Vagina (tissue), 2 donors: ENCODE results near the gene MON1B.

Experiments used
- CTCF ChIP-seq, 3 experiments: fragments of 450-650 bp in 2 of 3; fragments of 200-600 bp in 1 of 3; sonication (generic) in 1 of 3; IDR thresholded peaks; one replicate each; pipeline ENCODE4 v1.5.1; 2017 to 2019; ENCODE audit warnings: antibody characterized with exemption in 3 of 3, mild to moderate bottlenecking in 2 of 3, moderate library complexity in 2 of 3
- POLR2A ChIP-seq, 2 donors: fragments of 450-650 bp; IDR thresholded peaks; one replicate each; pipeline ENCODE4 v1.6.1; 2017; ENCODE audit warnings: antibody characterized with exemption in 2 of 2, mild to moderate bottlenecking in 2 of 2, moderate library complexity in 2 of 2

DNA sequence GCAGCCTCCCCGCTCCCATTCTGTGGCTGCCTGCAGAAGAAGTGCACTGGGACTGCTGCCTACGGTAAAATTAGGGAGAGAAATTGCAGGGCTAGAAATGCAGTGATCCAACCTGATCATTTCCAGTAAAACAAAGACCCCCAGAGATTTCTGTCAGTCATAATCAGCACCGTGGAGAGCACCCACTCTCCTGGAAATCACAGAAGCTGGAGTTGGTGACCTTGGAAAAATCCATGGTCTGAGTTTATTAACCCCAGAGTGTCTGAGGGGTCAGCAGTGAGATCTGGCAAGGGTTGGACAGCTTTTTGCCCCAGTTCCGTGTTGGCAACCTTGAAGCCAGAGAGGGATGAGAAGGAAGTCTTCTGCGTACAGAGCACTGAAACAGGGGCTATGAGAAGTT, 16.0 kb downstream of the MON1B start:
- TF ChIP-seq POLR2A (IDR thresholded peaks at IDR 0.05) (no peak), CTCF (IDR thresholded peaks at IDR 0.05) (no peak)
